Fibroblast of mammary gland (primary cell): ENCODE measurements around the gene TPRN.

Source experiments
- DNase-seq: peaks from one replicate; pipeline ENCODE4 v3.0.0-alpha.2; 2010; ENCODE audit warnings: low read depth
- H3K4me3 ChIP-seq: 2 replicates; pipeline ENCODE4 v1.5.1; 2011; ENCODE audit warnings: low read depth, mild to moderate bottlenecking, low read length, moderate library complexity; ENCODE audit not compliant: control insufficient read depth
- CTCF ChIP-seq: conservative IDR thresholded peaks from 2 replicates; pipeline ENCODE4 v1.5.1; 2011; ENCODE audit warnings: low read depth, low read length, inconsistent platforms; ENCODE audit not compliant: control insufficient read depth, insufficient read depth

Gene TPRN

GRCh38 chr9:137199411-137200121 lies 975 bp downstream of the TPRN start:
- no peak for DNase-seq
- no peak for TF ChIP-seq CTCF
- H3K4me3 ChIP-seq = peak overlapping the region; percentile 42

- TF ChIP-seq CTCF = no peak
- no peak for DNase-seq
- H3K4me3 ChIP-seq = peak overlapping the region; percentile 42
Measured at GRCh38 chr9:137198902-137199283, 1.6 kb downstream of the TPRN start.

DNA sequence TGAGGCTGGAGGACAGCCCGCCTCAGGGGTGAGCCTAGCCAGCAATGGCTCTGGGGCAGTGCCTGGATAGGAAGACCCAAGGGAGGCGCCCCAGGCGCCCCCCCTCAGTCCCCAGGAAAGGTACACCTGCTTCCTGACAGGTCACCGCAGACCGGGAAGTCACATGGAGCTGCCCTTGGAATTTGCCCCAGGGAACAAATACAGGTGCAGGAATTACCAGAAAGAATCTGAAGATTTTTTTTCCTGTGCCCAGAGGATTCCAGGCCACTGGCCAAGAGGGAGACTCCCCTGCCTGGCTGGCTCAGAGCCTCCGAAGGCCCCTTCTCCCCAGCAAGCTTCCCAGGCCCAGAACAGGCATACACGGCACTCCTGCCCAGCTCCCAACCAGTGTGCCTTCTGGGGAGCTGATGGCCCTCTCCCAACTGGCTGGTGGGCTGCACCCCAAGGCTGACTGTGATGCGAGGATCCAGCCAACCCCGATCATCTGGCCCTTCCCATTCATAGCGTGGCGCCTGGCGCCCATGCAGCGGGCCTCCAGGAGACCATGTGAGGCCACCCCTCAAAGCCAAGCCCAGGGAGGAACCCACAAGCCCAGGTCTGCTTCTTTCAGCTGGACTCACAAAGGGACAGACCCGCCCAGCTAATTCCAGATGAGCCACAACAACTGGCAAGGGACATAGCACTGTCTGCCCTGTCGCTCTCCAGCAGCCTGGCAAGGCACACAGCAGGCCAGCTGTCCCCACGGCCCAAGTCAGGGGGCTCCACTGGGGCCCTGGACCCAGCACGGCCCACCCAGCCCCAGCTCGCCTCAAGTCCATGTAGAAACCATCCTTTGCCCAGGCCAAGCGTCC lies 2.3 kb downstream of the TPRN start:
- no peak for DNase-seq
- TF ChIP-seq CTCF = no peak
- H3K4me3 ChIP-seq = no peak overlapping the region

- DNase-seq = no peak
- no peak overlapping the region for H3K4me3 ChIP-seq
- no peak for TF ChIP-seq CTCF
Measured at GRCh38 chr9:137195525-137196220, 4.9 kb downstream of the TPRN start.

GRCh38 chr9:137194909-137195308 lies 5.6 kb downstream of the TPRN start:
- no peak overlapping the region for H3K4me3 ChIP-seq
- TF ChIP-seq CTCF = no peak
- no peak for DNase-seq

GRCh38 chr9:137194388-137194787 lies 6.2 kb downstream of the TPRN start:
- TF ChIP-seq CTCF = no peak
- H3K4me3 ChIP-seq = no peak overlapping the region

More at GRCh38 chr9:137194388-137194787, 6.2 kb downstream of the TPRN start:
- no peak for DNase-seq
